ENCODE results near the gene MAGI2. TPM values are rescaled to one million over a fixed set of nuclear protein-coding genes. Genes with fewer than 3 reads are reported as not detected.

The MAGI2 gene
- total RNA-seq, 1 donor: 18.8 TPM

DNA sequence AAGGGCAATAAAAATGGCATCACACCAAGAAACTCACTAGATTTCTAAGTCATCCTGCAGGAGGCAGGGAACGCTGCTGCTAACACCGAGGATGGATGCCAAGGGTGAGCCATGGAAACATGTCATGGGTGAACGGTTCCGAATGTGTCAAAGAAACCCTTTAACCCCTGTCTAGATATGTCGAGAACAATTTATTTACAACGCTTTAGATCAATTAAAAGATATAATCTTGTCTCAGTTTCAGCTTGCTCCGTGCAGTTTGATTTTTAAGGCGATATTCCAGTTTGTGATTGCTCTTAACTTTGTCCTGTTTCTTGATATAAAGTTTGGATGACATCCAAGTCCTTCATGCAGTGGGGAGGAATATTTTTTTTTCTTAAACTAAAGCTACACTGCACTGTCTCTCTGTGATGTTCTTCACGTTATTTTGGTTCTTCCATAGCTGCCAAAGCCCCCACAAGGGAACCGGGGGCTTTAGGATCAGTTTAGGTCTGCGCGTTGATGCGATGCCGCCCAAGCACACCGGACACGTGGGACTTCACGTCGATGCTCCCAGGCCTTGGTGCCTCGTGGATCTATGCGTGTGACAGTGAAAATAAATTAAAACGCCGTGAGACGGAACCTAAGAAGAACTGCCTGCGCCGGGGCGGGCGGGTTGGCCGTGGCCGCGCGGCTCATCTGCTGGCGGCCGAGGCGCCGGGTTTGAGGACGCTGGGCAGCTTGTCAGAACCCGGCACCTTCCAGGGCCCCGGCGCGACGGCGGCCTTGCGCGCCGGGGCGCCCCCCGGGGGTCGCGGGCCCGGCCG, 1434.6 kb downstream of the MAGI2 start:
- H4K20me1 ChIP-seq (ENCODE audit: insufficient read depth, low read length): no peaks in the 10 kb centered on the region
- H3K36me3 ChIP-seq (ENCODE audit: insufficient read depth, low read length): no peaks in the 10 kb centered on the region
- peak overlapping the region; percentile 66 for H3K4me3 ChIP-seq (ENCODE audit: insufficient read depth, low read length)
- peak overlapping the region; percentile 80 for H3K4me2 ChIP-seq (ENCODE audit: insufficient read depth, low read length)
- H3K79me2 ChIP-seq (ENCODE audit: insufficient read depth, low read length): no peaks in the 10 kb centered on the region
- H3K27me3 ChIP-seq (ENCODE audit: insufficient read depth, low read length): peaks cover 6% of the 10 kb centered on the region
- no peak overlapping the region for H3K27ac ChIP-seq (ENCODE audit: low read depth, low read length)
- TF ChIP-seq, protein P1, sequence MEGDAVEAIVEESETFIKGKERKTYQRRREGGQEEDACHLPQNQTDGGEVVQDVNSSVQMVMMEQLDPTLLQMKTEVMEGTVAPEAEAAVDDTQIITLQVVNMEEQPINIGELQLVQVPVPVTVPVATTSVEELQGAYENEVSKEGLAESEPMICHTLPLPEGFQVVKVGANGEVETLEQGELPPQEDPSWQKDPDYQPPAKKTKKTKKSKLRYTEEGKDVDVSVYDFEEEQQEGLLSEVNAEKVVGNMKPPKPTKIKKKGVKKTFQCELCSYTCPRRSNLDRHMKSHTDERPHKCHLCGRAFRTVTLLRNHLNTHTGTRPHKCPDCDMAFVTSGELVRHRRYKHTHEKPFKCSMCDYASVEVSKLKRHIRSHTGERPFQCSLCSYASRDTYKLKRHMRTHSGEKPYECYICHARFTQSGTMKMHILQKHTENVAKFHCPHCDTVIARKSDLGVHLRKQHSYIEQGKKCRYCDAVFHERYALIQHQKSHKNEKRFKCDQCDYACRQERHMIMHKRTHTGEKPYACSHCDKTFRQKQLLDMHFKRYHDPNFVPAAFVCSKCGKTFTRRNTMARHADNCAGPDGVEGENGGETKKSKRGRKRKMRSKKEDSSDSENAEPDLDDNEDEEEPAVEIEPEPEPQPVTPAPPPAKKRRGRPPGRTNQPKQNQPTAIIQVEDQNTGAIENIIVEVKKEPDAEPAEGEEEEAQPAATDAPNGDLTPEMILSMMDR (IDR thresholded peaks at IDR 0.05; ENCODE audit: extremely low read depth, low read depth, low read length): peak; percentile 31
- peak overlapping the region; percentile 69 for H2AFZ ChIP-seq (ENCODE audit: low read length)
- H3K4me1 ChIP-seq (ENCODE audit: insufficient read depth, low read length): peaks cover 21% of the 10 kb centered on the region
- H3K9me3 ChIP-seq (ENCODE audit: low read depth, low read length): no peaks in the 10 kb centered on the region
- peak; percentile 86 for DNase-seq (ENCODE audit: insufficient read length, low spot score, missing footprints)

GRCh38 chr7:78017591-78018100, 1435.8 kb downstream of the MAGI2 start:
- H3K9me3 ChIP-seq (ENCODE audit: low read depth, low read length): no peaks in the 10 kb centered on the region
- no peak for DNase-seq (ENCODE audit: insufficient read length, low spot score, missing footprints)
- peaks cover 21% of the 10 kb centered on the region for H3K4me1 ChIP-seq (ENCODE audit: insufficient read depth, low read length)
- no peaks in the 10 kb centered on the region for H4K20me1 ChIP-seq (ENCODE audit: insufficient read depth, low read length)
- H3K27me3 ChIP-seq (ENCODE audit: insufficient read depth, low read length): no peaks in the 10 kb centered on the region
- H3K4me2 ChIP-seq (ENCODE audit: insufficient read depth, low read length): peak overlapping the region; percentile 80
- no peak overlapping the region for H3K4me3 ChIP-seq (ENCODE audit: insufficient read depth, low read length)
- no peaks in the 10 kb centered on the region for H3K79me2 ChIP-seq (ENCODE audit: insufficient read depth, low read length)
- TF ChIP-seq, protein P1 (IDR thresholded peaks at IDR 0.05; ENCODE audit: extremely low read depth, low read depth, low read length): no peak
- H3K27ac ChIP-seq (ENCODE audit: low read depth, low read length): no peak overlapping the region
- no peaks in the 10 kb centered on the region for H3K36me3 ChIP-seq (ENCODE audit: insufficient read depth, low read length)
- H2AFZ ChIP-seq (ENCODE audit: low read length): no peak overlapping the region

DNA sequence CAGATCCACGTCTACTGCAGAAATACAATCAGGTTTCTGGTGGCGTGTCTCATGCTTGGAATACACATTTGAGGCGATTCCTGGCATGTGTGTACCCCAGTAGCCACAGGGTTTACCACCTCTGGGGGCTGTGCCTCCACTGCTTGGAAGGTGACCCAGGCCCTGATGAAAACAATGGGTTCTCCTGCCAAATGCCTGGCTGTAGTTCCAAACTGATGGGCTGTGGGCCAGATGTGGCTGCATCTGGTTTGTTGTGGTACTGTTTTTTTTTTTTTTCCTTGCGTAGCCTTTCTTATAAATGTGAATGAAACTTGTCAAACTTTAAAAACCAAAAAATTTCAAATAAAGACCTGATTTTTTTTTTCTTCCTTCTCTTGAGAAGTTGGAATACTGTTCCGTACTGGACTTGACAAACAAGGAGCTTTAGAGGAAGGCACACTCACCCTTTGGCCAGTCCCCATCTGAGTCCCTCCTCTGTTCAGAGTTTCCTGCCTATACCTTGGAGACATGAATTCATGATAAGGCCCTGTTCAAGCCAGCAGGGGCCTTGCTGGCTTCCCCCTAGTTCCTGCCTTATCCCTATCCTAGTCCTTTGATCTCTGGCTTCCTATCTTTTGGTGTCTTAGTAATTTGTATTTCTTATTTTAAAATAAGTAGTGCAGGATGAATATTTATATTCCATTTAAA, 1437.8 kb downstream of the MAGI2 start:
- no peaks in the 10 kb centered on the region for H3K27me3 ChIP-seq (ENCODE audit: insufficient read depth, low read length)
- no peaks in the 10 kb centered on the region for H3K36me3 ChIP-seq (ENCODE audit: insufficient read depth, low read length)
- H3K9me3 ChIP-seq (ENCODE audit: low read depth, low read length): no peaks in the 10 kb centered on the region
- no peak overlapping the region for H3K4me2 ChIP-seq (ENCODE audit: insufficient read depth, low read length)
- no peaks in the 10 kb centered on the region for H4K20me1 ChIP-seq (ENCODE audit: insufficient read depth, low read length)
- no peak overlapping the region for H2AFZ ChIP-seq (ENCODE audit: low read length)
- no peak overlapping the region for H3K4me3 ChIP-seq (ENCODE audit: insufficient read depth, low read length)
- H3K4me1 ChIP-seq (ENCODE audit: insufficient read depth, low read length): peaks cover 15% of the 10 kb centered on the region
- TF ChIP-seq, protein P1 (IDR thresholded peaks at IDR 0.05; ENCODE audit: extremely low read depth, low read depth, low read length): no peak
- no peak for DNase-seq (ENCODE audit: insufficient read length, low spot score, missing footprints)
- H3K79me2 ChIP-seq (ENCODE audit: insufficient read depth, low read length): no peaks in the 10 kb centered on the region
- H3K27ac ChIP-seq (ENCODE audit: low read depth, low read length): no peak overlapping the region

- no peak overlapping the region for H3K4me2 ChIP-seq (ENCODE audit: insufficient read depth, low read length)
- TF ChIP-seq, protein P1 (IDR thresholded peaks at IDR 0.05; ENCODE audit: extremely low read depth, low read depth, low read length): no peak
- no peaks in the 10 kb centered on the region for H4K20me1 ChIP-seq (ENCODE audit: insufficient read depth, low read length)
- H3K27ac ChIP-seq (ENCODE audit: low read depth, low read length): no peak overlapping the region
- no peaks in the 10 kb centered on the region for H3K9me3 ChIP-seq (ENCODE audit: low read depth, low read length)
- H3K36me3 ChIP-seq (ENCODE audit: insufficient read depth, low read length): no peaks in the 10 kb centered on the region
- no peak overlapping the region for H2AFZ ChIP-seq (ENCODE audit: low read length)
- H3K4me1 ChIP-seq (ENCODE audit: insufficient read depth, low read length): peaks cover 8% of the 10 kb centered on the region
- H3K4me3 ChIP-seq (ENCODE audit: insufficient read depth, low read length): no peak overlapping the region
- no peaks in the 10 kb centered on the region for H3K79me2 ChIP-seq (ENCODE audit: insufficient read depth, low read length)
- no peaks in the 10 kb centered on the region for H3K27me3 ChIP-seq (ENCODE audit: insufficient read depth, low read length)
- DNase-seq (ENCODE audit: insufficient read length, low spot score, missing footprints): no peak
Measured at GRCh38 chr7:78014401-78014800, 1439.1 kb downstream of the MAGI2 start.

Measured in osteoblast (primary cell).